8988T (cell line): ENCODE measurements around the gene CAMKMT.

Source experiments
- DNase-seq: peaks from one replicate; pipeline ENCODE4 v3.0.0; 2011

CAMKMT gene

DNA sequence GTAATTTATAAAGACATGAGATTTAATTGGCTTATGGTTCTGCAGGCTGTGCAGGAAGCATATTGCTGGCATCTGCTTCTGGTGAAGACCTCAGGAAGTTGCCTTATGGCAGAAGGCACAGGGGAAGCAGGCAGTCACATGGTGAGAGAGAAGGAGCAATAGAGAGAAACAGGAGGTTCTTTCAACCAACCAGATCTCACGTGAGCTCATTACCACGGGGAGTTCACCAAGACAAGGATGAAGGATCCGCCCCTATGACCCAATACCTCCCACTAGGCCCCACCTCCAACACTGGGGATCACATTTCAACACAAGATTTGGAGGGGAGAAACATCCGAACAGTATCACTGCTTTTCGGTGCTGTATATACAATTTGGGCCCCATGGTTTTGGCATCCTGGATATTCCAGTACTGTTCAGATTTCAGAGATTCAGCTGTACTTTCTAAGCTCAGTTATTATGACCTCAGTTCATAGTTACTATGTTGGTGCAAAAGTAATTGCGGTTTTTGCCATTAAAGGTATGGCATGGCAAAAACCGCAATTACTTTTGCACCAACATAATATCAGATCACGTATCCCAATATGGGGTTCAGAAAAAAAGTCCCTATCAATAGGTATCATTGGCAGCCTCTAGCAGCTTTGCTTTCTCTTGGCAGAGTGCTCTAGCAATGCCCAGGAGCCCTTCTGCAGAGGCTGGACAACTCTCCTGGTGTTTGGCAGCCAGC lies 390.2 kb downstream of the CAMKMT start:
- DNase-seq: no peak

DNA sequence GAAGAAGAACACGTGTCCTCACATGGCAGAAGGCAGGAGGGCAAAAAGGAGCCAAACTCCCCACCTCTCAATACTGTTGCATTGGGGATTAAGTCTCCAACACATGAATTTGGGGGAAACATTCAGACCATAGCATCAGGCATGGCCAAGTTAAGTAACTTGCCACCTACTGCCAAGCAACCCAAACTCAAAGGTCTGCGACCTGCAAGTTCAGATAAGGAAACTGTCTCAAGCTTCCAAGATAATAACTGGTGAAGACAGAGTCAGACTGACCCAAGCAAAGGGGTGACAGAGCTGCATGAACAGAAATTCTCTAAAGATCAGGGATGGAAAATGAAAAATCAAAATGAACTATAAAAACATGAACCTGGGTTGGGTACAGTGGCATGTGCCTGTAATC lies 391.0 kb downstream of the CAMKMT start:
- DNase-seq: no peak

DNA sequence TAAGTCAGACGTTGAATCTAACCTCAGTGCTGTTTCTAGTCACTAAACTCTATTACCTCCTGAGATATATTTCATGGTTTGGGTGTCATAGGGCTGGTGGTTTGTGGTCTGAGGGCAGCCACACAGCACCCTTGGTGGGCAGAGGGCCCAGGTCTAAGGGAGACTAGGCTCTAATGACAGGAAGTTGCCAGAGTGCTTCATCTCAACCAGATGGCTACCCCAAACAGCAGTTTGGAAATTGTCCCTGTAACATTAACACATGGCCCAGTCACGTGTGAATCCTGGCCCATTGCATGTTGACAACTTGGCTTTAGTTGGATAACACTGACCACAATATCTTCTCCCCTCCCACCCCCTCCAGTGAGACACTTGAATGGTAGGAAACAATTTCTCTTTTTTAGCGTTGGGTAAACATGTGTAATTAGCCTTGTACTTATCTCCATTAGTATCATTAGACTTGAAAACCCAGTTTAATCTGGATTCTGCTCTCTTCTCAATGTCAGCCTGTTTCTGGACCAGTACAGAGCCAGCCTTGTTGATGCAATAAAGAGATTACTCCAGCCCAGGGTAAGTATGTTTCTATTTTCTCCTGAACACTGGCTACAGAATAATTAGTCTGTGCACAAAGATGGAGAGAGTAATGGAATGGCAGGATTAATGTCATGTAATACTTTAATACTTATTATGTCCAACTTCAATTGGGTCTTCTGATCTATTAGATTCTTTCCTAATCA lies 392.0 kb downstream of the CAMKMT start:
- no peak for DNase-seq

DNA sequence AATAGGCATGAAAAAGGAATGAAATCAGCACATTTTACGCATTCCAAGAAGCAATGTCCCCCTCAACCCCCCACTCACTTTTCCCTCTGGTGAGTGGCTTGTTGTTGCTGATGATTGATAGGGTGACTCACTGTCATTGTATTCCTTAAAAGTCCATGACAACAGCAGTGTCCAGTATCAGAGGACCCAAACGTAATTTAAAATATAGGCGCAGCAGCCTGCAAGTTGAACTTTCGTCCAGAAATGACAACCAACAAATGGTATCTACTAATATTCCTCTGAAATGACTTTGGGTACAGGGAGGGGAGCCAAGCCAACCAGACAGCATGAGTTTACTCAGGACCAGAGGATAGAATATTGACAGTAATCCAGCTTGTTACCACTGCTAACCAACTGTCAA lies 396.8 kb downstream of the CAMKMT start:
- DNase-seq: no peak

DNA sequence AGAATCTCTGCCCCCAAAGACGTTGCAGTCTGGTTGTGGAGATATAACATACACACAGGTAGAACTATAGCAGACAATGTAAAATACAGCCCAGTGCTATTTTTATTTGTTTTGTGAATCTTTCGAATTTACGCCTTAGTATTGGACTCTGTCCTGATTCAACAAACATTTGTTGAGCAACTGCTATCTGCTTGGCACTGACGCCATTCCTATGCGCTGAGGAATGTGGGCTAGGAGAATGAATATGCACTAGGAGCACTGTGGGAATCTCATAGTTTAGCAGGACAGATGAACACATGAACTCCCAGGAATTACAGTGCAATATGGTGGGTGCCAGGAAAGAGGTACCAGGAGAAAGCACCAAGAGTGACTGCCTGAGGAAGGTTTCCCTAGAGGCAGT lies 398.1 kb downstream of the CAMKMT start:
- no peak for DNase-seq

- DNase-seq: no peak
Observed at GRCh38 chr2:44763275-44763782, 401.6 kb downstream of the CAMKMT start.

- DNase-seq: no peak
Observed at GRCh38 chr2:44766220-44766619, 404.5 kb downstream of the CAMKMT start.

- DNase-seq: no peak
Observed at GRCh38 chr2:44766777-44767176, 405.0 kb downstream of the CAMKMT start.

DNA sequence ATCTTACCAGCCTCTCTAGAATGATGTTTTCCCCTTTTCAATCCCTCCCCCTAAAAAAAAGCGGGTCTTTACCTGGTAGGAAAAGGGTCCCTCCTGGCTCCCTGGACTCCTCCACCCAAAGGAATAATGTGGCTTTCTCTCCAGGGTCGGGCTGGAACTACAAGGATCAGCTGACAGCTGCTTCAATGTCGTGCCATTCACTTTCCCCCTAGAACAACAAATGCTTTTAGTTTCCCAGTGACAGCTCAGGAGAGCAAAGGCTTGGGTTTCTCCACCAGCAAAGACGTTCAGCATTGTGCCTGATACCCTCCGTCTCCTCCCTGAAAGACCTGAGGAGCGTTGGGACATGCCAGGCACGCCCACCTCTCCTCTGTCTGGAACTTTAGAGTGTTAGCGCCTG lies 405.9 kb downstream of the CAMKMT start:
- no peak for DNase-seq

GRCh38 chr2:44768438-44769236 lies 406.9 kb downstream of the CAMKMT start:
- no peak for DNase-seq

DNA sequence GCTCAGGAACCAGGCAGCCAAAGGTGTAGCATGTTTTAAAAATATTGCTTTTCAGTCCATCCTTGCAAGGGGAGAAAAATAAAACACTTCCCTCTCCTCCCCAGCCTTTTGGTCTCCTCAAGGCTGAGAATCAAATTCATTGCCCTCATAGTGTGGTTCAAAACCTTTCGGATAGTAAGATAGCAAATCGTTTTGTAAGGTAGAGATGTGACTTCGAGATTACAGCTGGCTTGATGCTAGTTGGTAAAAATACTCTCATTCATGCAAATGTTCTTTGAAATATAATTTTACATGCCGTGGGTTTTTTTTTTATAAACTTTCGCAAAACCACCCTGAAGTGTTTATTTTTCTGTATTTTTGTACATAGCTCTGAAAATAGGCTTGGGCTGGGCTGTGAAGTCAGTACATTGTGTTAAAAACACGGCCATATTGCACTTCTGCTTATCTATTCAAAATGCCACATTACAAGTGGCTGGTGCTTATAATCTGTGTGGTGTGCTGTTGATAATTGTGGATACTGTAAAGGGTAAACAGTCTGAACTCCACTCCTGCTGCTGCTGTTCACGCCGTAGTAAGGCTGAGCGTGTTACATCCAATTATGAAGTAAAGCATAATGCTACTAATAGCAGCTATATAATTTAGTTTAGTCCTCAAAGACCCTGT lies 407.7 kb downstream of the CAMKMT start:
- DNase-seq: no peak

GRCh38 chr2:44770221-44771195 lies 408.8 kb downstream of the CAMKMT start:
- DNase-seq: peak; percentile 32

GRCh38 chr2:44771522-44771921 lies 409.8 kb downstream of the CAMKMT start:
- DNase-seq: no peak

DNA sequence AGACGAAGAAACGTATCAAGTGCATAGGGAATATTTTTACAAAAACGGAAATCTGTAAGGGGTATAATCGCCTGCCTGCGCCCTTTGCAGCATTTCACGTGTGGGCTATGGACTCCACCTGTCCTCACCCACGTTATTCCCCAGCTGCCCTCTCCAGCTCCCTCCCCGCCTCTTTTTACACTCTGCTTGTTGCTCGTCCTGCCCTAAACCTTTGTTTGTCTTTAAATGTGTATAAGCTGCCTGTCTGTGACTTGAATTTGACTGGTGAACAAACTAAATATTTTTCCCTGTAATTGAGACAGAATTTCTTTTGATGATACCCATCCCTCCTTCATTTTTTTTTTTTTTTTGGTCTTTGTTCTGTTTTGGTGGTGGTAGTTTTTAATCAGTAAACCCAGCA lies 410.4 kb downstream of the CAMKMT start:
- DNase-seq: no peak

- DNase-seq: no peak
Observed at GRCh38 chr2:44772669-44773378, 411.1 kb downstream of the CAMKMT start.

DNA sequence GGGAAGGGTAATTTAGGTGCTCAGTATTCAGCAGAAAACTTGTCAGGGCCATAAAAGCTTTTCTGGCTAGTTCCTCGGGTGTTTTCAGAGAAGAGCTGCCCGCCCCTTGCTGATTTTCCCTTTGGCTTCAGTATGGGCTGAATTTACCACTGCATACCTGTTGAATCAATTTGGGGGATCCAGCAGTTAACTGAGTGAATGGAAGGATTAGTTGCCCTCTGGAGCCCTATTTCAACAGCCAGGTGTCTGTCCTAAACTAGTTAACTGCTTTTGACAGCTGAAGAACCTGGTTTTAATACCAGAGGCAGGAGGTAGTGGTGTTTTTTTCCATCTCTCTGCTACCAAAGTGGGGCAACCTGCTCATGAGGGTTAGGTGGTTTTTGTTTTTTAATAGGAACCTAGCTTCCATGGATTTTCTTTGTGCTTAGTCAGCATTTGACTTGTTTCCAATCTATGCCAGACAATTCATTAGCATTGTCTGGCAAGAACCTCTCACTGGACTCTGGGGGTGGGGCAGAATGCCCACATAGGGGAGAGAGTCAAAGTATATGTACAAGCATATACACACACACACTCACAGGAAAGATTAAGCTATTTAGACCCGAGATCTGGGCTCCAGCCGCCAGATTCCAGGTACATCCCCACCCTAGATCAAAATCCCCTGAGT lies 413.2 kb downstream of the CAMKMT start:
- DNase-seq: no peak

- DNase-seq: no peak
Observed at GRCh38 chr2:44777036-44777435, 415.3 kb downstream of the CAMKMT start.

DNA sequence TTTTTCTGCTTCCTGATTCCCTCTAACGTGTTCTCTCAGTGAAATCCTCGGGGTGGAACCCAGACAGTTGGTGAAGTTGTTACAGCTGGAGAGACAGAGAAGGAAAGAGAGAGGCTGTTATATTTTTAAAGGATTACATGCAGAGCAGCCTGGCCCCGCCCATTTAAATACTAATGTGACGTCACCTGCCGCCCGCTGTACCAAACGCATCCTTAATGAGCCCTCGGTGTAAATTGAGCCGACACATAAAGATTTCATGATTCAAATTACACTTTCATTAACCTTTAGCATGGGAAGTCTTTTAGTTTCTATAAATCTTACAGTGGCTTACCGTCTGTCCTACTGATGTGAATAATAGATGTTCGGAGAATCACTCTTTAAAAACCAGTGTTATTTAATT lies 415.8 kb downstream of the CAMKMT start:
- no peak for DNase-seq

DNA sequence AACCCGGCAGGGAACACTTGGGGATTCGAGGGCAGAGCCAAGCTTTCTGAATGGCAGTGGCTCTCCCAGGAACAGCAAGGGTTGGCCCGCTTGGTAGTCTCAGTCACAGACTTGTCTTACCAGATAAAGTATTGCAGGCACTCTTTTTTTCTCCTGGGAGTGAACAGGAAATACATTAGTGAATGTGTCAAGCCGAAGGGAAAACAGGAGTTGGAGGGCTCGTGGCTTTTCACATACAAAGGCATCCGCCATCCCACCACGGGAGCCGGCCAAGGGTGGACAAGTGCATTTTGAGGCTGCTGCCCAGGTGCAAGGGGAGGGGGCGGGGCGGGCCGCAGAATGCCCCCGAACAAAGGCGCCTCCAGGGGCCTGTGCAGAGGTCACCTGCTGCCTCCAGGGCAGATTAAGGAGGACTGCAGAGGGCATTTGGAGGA lies 416.5 kb downstream of the CAMKMT start:
- DNase-seq: no peak
